Glomerular visceral epithelial cell (primary cell): ENCODE data around the gene PURB.
"Not testable (repeated sequence)": the region's sequence is repeated elsewhere in the genome, so short reads cannot be mapped to it uniquely, and the experiment has no call there.

Experiments
- DNase-seq: peaks from one replicate; pipeline ENCODE4 v3.0.0-alpha.2; 2016; ENCODE audit errors: extremely low spot score

Gene PURB

DNA sequence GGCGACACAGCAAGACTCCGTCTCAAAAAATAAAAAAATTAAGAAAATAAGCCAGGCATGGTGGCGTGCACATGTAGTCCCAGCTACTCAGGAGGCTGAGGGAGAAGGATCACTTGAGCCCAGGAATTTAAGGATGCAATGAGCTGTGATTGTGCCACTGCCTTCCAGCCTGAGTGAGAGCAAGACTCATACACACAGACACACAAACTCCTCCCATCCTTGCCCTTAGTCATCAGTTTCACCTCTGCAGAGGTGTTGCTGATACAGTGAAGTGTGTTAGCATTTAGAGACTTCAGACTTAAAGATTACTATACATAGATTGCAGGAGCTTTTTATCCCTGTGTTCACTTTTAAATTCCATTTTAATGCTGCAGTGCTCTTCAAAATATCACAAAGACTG, 31.9 kb downstream of the PURB start:
- no peak for DNase-seq

DNA sequence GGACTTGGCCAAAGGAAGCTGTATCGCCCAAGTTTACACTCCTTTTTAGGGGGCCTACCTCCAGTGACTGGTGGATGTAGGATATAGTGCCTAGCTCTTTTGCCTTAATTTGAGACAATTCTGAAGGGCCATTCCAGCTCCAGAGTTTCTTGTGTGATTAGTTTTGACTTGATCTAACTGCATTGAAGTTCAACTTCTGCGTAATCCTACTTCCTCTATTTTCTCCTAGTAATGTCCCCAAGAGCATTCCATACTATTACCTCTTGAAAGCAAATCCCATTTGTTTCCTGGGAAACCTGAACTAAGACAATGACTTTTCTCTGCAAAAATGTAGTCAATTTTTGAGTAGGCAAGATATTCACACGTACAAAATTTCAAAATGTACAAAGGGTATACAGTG, 32.7 kb downstream of the PURB start:
- no peak for DNase-seq

DNA sequence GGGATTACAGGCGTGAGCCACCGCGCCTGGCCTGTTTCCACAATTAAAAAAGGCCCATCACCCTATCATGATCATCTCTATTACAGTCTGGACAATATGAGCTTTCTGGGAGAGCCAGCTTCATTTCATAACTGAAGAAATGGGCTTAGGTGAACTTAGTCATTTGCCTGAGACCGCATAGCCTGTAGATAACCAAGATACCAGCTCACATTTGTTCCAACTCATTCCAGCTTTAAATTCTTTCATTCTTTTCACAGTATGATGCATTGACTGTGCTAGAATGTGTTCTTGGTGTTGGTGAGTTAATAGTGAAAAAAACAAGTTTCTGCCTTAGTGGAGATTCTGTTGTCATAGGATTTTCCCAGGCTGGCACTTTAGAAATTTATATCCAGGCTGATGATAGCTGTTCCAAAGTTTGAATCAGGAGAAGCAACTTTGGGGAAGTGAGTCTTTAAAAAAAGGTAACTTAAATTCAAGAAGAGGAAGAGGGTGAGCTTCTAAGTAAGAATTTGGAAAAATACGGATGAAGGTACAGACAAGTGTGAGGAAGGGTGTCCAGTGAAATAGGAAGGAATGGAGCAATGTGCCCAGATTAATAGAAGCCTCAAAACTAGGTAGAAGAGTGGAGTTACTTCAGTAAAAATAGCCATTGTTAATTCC, 35.3 kb downstream of the PURB start:
- DNase-seq: no peak

GRCh38 chr7:44849259-44849884, 36.0 kb downstream of the PURB start:
- no peak for DNase-seq

DNA sequence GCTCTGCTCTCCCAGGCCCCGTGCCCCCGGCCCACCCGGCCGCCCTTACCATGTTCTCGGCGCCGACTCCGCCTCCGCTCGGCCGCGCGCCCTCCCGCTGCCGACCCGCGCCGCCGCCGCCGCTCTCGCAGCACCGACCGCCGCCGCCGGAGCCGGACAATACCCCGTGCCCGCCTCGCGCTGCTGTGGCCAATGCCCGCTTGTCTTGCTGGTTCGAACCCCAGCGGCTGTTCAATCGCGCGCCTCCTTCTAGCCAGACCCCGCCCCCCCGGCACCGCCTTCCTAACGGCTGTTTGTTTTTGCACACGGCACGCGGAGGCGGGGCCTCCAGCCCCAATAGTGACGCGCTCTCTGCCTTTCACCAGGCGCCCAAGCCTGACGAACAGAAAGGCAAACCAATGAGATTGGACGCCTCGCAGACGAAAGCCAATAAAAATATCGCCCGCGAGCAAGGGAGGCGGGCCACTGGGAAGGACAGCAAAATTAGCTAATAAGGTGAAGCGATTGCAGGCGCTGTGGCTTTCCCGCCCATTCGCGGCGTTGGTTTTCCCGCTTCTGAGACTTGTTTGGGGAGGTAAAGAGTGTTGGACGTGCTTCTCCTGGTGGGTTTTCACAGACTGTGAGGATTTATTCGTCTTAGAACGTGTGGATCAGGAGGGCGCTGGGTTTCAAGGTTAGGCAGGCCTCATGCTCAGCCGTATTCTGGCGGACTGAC, 37.3 kb downstream of the PURB start, which contains the start of gene H2AZ2:
Gene H2AZ2 (minus strand): TSS at position 168 of the 715 bp plus-strand sequence. CDS start 116 bp downstream, at position 52.
- DNase-seq: peak; percentile 100

- DNase-seq: peak; percentile 82
These were observed 37.8 kb downstream of the PURB start for GRCh38 chr7:44847509-44847919.

DNA sequence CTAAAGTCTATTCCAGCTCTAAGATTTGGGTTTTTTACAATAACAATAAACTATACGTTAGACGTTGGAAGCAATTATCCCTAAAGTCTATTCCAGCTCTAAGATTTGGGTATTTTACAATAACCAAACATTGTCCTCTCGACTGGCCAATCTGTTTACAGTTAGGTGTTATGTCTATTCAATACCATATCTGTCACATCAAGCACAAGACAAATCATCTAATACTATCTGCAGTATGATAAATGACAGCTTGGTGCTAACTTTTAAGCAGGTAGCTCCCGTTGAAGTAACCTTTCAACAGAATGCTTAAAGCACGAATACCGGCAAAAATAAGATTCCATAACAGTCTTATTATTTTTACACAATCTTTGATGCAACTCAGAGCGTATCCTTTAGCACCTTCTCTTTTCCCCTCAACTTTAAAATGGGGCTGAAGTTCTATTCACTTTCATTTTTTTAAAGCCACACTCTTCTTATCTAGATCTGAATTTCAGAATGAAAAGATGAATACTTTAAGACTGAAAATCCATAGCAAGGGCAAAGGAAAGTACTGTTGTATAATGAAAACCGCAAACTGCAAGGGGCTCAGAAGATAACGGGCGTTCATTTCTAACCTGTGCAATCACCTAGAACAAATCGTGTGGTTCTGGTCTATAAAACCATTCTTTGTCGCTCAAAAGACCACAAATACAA, 38.4 kb downstream of the PURB start:
- no peak for DNase-seq

DNA sequence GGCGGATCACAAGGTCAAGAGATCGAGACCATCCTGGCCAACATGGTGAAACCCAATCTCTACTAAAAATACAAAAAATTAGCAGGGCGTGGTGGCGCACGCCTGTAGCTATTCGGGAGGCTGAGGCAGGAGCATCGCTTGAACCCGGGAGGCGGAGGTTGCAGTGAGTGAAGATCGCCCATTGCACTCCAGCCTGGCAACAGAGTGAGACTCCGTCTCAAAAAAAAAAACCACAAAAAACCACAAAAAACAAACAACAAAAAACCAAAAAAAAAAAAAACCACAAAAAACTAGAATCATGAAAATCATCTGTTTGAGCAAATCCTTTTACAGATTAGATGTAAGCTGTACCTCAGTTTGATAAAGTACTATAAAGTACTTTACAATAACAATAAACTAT, 38.9 kb downstream of the PURB start:
- not testable (repeated sequence) for DNase-seq

DNA sequence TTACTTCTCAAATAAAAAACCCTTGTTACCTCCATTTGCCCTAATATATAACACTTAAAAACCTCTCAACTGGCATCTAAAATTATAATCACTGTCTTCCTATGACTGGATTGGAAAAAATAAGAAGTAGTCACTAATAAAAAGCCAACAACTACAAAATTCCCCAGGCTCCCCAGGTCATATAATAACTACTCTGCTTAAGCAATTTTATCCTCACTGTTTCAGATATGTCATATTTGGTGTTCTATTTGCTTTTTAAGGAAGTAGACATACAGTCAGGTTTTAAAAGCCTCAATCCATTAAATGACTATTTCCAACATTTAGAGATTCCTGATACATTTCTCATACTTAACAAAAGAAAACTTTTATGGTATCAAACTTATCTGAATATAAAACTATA, 39.9 kb downstream of the PURB start:
- DNase-seq: no peak

DNA sequence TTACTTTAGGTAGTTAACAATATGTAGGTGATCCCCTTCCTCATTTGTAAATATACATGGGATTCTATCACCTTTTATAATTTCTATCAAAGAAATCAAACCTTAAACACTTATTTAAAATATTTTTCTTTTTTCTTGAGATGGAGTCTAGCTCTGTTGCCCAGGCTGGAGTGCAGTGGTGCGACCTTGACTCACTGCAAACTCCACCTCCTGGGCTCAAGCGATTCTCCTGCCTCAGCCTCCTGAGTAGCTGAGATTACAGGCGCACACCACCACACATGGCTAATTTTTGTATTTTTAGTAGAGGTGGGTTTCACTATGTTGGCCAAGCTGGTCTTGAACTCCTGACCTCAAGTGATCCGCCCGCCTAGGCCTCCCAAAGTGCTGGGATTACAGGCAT, 41.9 kb downstream of the PURB start:
- not testable (repeated sequence) for DNase-seq

- DNase-seq: not testable (repeated sequence)
These were observed 42.7 kb downstream of the PURB start for GRCh38 chr7:44842675-44843074.

- no peak for DNase-seq
These were observed 46.6 kb downstream of the PURB start for GRCh38 chr7:44838751-44839150.

DNA sequence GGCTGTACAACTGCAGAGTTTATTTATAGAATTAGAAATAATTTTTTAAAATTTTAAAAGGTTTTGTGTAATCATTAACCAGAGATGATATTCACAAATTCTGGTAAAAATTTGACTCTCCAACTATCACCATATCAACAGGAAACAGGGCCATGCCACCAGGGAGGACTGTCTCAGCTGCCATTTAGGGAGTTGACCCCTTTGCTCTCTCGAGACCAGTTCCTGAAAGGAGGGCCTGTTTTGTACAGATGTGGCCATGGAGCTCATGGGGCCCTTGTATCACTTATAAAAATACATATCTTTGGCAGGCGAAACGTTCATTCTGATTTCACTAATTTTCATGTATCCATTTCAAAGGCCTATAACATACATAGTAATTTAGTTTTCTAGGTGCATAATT, 57.8 kb downstream of the PURB start:
- no peak for DNase-seq
